ENCODE data around the gene FGF14. TPM values are rescaled to one million over a fixed set of nuclear protein-coding genes. Genes with fewer than 3 reads are reported as not detected.

The FGF14 gene
- total and polyA plus RNA-seq, 2 donors (not counting 1 experiment from before 2014, with no cell fraction given), result under 0.01 TPM; not detected in 1

DNA sequence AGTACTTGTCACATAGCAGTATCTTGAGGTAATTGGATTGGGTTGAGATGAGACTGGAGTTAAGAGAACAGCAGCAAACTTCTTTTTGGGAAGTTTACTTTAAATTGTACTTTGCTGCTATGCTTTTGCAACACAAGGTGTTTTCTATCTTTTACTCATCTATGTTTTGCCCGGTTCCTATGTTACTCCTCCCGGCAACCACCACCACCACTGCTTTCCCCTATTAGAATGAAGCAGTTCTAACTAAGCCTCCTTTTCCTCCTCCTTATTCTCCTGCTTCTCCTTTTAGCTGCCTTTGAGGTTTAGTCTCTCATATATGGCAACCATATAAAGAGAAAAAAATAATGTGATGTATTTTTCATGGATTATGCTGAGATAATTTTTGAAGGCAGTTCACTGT lies 715.8 kb downstream of the FGF14 start:
- no peaks in the 10 kb centered on the region for H3K27me3 Mint-ChIP-seq
- WGBS (ENCODE audit: insufficient coverage), result 73% methylated on average over 2 of the region's 2 CpGs
- no peak overlapping the region for H3K27ac ChIP-seq (ENCODE audit: low read length in 2 of 2)
- H3K9ac ChIP-seq (ENCODE audit: low read length), result no peak overlapping the region
- no peak overlapping the region for H2AFZ ChIP-seq (ENCODE audit: insufficient read depth, low read depth, low read length, poor library complexity, severe bottlenecking)
- CTCF ChIA-PET, result no interaction called here
- H3K27me3 ChIP-seq (replicated peaks in 1 of 4; ENCODE audit: control extremely low read depth in 1 of 4, control insufficient read depth in 3 of 4, insufficient read depth in 4 of 4, low read length in 3 of 4), result no peaks in the 10 kb centered on the region
- no peak for ATAC-seq (ENCODE audit: low read depth)
- no peaks in the 10 kb centered on the region for H3K4me1 ChIP-seq (ENCODE audit: control insufficient read depth in 2 of 2, insufficient read depth in 2 of 2, low read length in 2 of 2)
- H4K20me1 ChIP-seq (ENCODE audit: control insufficient read depth, insufficient read depth, low read length, poor library complexity, severe bottlenecking), result no peaks in the 10 kb centered on the region
- POLR2A ChIA-PET, result no interaction called here
- no peak overlapping the region for H3K27ac Mint-ChIP-seq
- no peaks in the 10 kb centered on the region for H3K4me1 Mint-ChIP-seq
- intact Hi-C loops (cut with micrococcal nuclease), result no loop called here
- no peak for DNase-seq
- H3K9me3 ChIP-seq (ENCODE audit: control extremely low read depth in 1 of 3, control insufficient read depth in 2 of 3, insufficient read depth in 1 of 3, low read length in 2 of 3), result no peaks in the 10 kb centered on the region
- TF ChIP-seq EZH2 (IDR thresholded peaks at IDR 0.05; ENCODE audit: borderline replicate concordance, insufficient read depth, low read depth, low read length, poor library complexity, severe bottlenecking), result no peak
- TF ChIP-seq, protein P1, sequence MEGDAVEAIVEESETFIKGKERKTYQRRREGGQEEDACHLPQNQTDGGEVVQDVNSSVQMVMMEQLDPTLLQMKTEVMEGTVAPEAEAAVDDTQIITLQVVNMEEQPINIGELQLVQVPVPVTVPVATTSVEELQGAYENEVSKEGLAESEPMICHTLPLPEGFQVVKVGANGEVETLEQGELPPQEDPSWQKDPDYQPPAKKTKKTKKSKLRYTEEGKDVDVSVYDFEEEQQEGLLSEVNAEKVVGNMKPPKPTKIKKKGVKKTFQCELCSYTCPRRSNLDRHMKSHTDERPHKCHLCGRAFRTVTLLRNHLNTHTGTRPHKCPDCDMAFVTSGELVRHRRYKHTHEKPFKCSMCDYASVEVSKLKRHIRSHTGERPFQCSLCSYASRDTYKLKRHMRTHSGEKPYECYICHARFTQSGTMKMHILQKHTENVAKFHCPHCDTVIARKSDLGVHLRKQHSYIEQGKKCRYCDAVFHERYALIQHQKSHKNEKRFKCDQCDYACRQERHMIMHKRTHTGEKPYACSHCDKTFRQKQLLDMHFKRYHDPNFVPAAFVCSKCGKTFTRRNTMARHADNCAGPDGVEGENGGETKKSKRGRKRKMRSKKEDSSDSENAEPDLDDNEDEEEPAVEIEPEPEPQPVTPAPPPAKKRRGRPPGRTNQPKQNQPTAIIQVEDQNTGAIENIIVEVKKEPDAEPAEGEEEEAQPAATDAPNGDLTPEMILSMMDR (IDR thresholded peaks at IDR 0.05), result no peak
- no peak overlapping the region for H3K4me3 ChIP-seq (ENCODE audit: control extremely low read depth in 1 of 5, extremely low read depth in 1 of 5, insufficient read depth in 1 of 5, low read depth in 2 of 5, low read length in 4 of 5)
- no peak overlapping the region for H3K4me2 ChIP-seq (replicated peaks; ENCODE audit: low read depth, low read length, poor library complexity, severe bottlenecking)
- no peaks in the 10 kb centered on the region for H3K9me3 Mint-ChIP-seq (ENCODE audit: insufficient read depth)
- H3K36me3 ChIP-seq (replicated peaks in 1 of 2; ENCODE audit: control extremely low read depth in 1 of 2, control insufficient read depth in 1 of 2, extremely low read depth in 1 of 2, insufficient read depth in 2 of 2, low read length in 1 of 2), result no peaks in the 10 kb centered on the region
- no peak overlapping the region for H3K4me3 Mint-ChIP-seq
- no peaks in the 10 kb centered on the region for H3K79me2 ChIP-seq (ENCODE audit: control insufficient read depth, insufficient read depth, low read length)

DNA sequence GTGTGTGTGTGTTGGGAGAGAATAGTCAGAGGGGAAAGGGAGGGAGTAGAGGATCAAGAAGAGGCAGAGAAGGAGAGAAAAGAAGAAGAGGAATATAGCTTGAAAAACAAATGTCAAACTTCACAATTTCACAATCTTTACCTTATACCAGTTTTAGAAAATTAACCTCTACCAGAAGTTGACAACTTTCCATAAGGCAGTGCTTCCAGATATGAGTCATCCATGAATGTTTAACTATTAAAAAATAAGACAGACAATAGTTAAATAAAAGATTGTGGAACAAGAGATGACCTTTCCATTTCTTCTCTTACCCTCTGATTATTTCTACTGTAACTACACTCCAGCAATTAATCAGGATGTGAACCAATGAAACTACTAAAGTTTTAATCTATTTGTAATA lies 720.0 kb downstream of the FGF14 start:
- Mint-ChIP-seq H3K27ac (no peak overlapping the region), H3K4me3 (no peak overlapping the region), H3K4me1 (no peaks in the 10 kb centered on the region), H3K27me3 (no peaks in the 10 kb centered on the region), H3K9me3 (ENCODE audit: insufficient read depth) (no peaks in the 10 kb centered on the region)
- no peak overlapping the region for H3K27ac ChIP-seq (ENCODE audit: low read length in 2 of 2)
- TF ChIP-seq EZH2 (IDR thresholded peaks at IDR 0.05; ENCODE audit: borderline replicate concordance, insufficient read depth, low read depth, low read length, poor library complexity, severe bottlenecking), result no peak
- TF ChIP-seq, protein P1 (IDR thresholded peaks at IDR 0.05), result no peak
- H3K36me3 ChIP-seq (replicated peaks in 1 of 2; ENCODE audit: control extremely low read depth in 1 of 2, control insufficient read depth in 1 of 2, extremely low read depth in 1 of 2, insufficient read depth in 2 of 2, low read length in 1 of 2), result no peaks in the 10 kb centered on the region
- intact Hi-C loops (cut with micrococcal nuclease), result no loop called here
- H3K27me3 ChIP-seq (replicated peaks in 1 of 4; ENCODE audit: control extremely low read depth in 1 of 4, control insufficient read depth in 3 of 4, insufficient read depth in 4 of 4, low read length in 3 of 4), result no peaks in the 10 kb centered on the region
- no peak overlapping the region for H3K9ac ChIP-seq (ENCODE audit: low read length)
- CTCF ChIA-PET, result no interaction called here
- no peak for DNase-seq
- no peak overlapping the region for H2AFZ ChIP-seq (ENCODE audit: insufficient read depth, low read depth, low read length, poor library complexity, severe bottlenecking)
- no peaks in the 10 kb centered on the region for H3K79me2 ChIP-seq (ENCODE audit: control insufficient read depth, insufficient read depth, low read length)
- no peak overlapping the region for H3K4me3 ChIP-seq (ENCODE audit: control extremely low read depth in 1 of 5, extremely low read depth in 1 of 5, insufficient read depth in 1 of 5, low read depth in 2 of 5, low read length in 4 of 5)
- no peak for ATAC-seq (ENCODE audit: low read depth)
- no peaks in the 10 kb centered on the region for H3K9me3 ChIP-seq (ENCODE audit: control extremely low read depth in 1 of 3, control insufficient read depth in 2 of 3, insufficient read depth in 1 of 3, low read length in 2 of 3)
- H3K4me2 ChIP-seq (replicated peaks; ENCODE audit: low read depth, low read length, poor library complexity, severe bottlenecking), result no peak overlapping the region
- POLR2A ChIA-PET, result no interaction called here
- H4K20me1 ChIP-seq (ENCODE audit: control insufficient read depth, insufficient read depth, low read length, poor library complexity, severe bottlenecking), result no peaks in the 10 kb centered on the region
- H3K4me1 ChIP-seq (ENCODE audit: control insufficient read depth in 2 of 2, insufficient read depth in 2 of 2, low read length in 2 of 2), result no peaks in the 10 kb centered on the region

Measured in B cell (primary cell).